Muscle of leg (tissue), 11 donors: ENCODE results near the gene CAPN13. TPM values are rescaled to one million over a fixed set of nuclear protein-coding genes. Genes with fewer than 3 reads are reported as not detected.

ENCODE experiments used
- DNase-seq: peaks from one replicate; pipeline ENCODE4 v3.0.0; 2013
- H3K27ac ChIP-seq: one replicate; pipeline ENCODE4 v1.5.1; 2013; ENCODE audit warnings: mild to moderate bottlenecking, low read length, control low read depth
- H3K27me3 ChIP-seq: one replicate; pipeline ENCODE4 v1.6.1; 2013; ENCODE audit warnings: low read length; ENCODE audit not compliant: control insufficient read depth, insufficient read depth
- H3K36me3 ChIP-seq: one replicate; pipeline ENCODE4 v1.6.1; 2013; ENCODE audit warnings: low read length; ENCODE audit not compliant: control insufficient read depth, insufficient read depth
- H3K4me1 ChIP-seq: one replicate; pipeline ENCODE4 v1.6.1; 2013; ENCODE audit warnings: low read length; ENCODE audit not compliant: control insufficient read depth, insufficient read depth
- H3K4me3 ChIP-seq: one replicate; pipeline ENCODE4 v1.5.1; 2013; ENCODE audit warnings: low read length, control low read depth
- H3K9me3 ChIP-seq: replicated peaks from 2 replicates; pipeline ENCODE4 v1.6.1; 2013; ENCODE audit warnings: low read depth, low read length; ENCODE audit not compliant: control insufficient read depth
- WGBS: methylation state at CpG from one replicate; pipeline ENCODE4 v1.1.5; 2013; ENCODE audit warnings: missing lambda C conversion rate; ENCODE audit not compliant: insufficient coverage; 5-methylcytosine and 5-hydroxymethylcytosine counted together
- polyA plus RNA-seq, 8 donors: library from polyadenylated mRNA; unstranded; fragments of 120-200 nt; gene quantifications; one replicate each; pipeline versions ENCODE4 v1.2.1 to v1.2.3, GENCODE V29; 2013; ENCODE audit warnings: inconsistent platforms in 1 of 8, low replicate concordance in 1 of 8; ENCODE audit not compliant: insufficient read length in 8 of 8, insufficient read depth in 1 of 8
- total RNA-seq: library from RNA; stranded (reverse); fragments of 120-200 nt; gene quantifications from one replicate; pipeline ENCODE4 v1.2.4, GENCODE V29; 2013

The CAPN13 gene
- total and polyA plus RNA-seq, 9 donors: 0.05 to 1.7 (median 0.61) TPM; not detected in 6

- no peak overlapping the region for H3K27ac ChIP-seq
- no peaks in the 10 kb centered on the region for H3K9me3 ChIP-seq
- H3K36me3 ChIP-seq: no peaks in the 10 kb centered on the region
- no peak overlapping the region for H3K4me3 ChIP-seq
- no peaks in the 10 kb centered on the region for H3K4me1 ChIP-seq
- DNase-seq: no peak
- H3K27me3 ChIP-seq: peaks cover 8% of the 10 kb centered on the region
- 93% methylated on average over 6 of the region's 10 CpGs for WGBS
Measured at GRCh38 chr2:30732376-30732775, 74.9 kb downstream of the CAPN13 start.

DNA sequence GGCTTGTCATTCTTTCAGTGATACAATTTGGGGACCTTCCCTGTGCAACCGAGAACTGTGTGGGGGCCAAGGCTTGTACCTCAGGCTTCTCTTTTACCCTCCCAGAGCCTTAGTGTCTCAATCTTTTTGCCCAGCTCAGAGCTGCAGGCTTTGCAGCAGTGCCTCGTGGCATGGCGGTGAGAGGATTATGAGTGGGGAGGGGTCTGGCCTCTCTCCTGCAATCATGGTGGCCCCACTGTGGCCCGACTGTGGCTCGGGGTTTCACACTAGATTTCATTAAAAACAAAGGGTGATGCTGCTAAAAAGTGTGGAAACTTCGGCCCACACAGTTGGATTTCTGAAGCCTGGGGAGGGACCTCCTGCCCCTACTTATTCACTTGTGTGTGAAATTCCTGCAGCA is 75.5 kb downstream of the CAPN13 start:
- Histone ChIP-seq H3K4me1 (no peaks in the 10 kb centered on the region), H3K9me3 (no peaks in the 10 kb centered on the region), H3K27me3 (peaks cover 8% of the 10 kb centered on the region), H3K27ac (no peak overlapping the region), H3K4me3 (no peak overlapping the region), H3K36me3 (no peaks in the 10 kb centered on the region)
- DNase-seq: no peak
- WGBS: no CpG with 5 or more reads among the region's 6 CpGs

DNA sequence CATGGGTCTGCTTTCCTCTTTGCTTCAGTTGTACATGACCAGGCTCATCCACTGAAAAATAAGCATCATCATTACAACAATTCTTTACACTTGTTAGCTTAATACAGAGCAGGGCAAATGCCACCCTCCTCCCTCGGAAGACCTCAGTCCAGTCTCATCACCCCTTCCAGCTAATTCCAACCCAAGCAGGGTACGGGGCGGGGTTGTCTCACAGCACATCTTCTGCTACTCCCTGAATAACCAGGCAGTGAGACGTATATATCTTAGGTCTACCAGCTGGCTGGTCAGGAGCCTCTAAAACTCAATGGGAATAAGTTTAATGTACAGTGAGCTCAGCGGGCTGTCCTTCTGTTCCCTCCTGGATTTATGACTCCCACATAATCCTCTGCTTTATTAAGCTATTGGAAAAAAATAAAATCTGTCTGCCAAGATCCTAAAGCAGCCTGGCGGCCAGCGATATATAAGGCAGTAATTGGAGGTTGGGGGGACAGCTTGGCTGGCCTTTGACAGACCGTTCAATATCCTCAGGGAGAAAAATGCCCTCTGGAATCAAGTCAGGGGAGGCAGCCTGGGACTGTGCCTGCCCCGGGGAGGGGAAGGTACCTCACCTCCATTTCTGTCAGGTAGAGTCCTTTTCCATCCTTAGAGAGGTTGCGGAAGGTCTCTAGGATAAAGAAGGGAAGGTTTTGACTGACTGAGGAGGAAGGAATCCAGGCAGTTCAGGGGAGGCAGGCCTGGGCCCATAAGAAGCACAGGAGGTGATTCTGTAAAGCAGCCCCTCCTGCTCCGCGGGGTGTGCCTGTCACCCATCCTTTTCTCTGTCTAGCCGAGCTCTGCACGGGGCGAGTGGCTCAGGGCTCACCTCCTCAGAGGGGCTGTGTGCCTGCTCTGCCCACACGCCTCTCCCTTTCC is 76.3 kb downstream of the CAPN13 start:
- DNase-seq: no peak
- Histone ChIP-seq H3K27me3 (peaks cover 8% of the 10 kb centered on the region), H3K27ac (no peak overlapping the region), H3K4me3 (no peak overlapping the region), H3K36me3 (no peaks in the 10 kb centered on the region), H3K4me1 (no peaks in the 10 kb centered on the region), H3K9me3 (no peaks in the 10 kb centered on the region)
- whole genome bisulfite sequencing: 69% methylated on average over 5 of the region's 16 CpGs

DNA sequence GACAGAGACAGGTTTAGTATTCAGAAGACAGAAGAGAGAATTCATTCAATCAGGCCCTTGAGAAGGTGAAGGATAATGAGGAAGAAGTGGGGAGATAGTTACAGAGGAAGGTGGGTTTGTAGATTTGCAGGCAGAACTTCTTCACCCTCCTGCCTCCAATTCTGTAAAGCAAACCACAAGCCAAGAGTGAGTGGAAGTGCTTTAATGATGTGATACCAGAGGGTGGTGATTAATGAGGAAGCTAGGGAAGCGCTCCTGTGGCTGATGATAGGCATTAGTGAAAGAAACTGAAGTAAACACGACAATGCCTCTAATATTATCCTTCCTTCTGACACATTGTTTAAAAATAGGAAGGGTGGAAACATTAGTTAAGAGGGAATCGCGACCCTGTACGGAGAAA is 78.2 kb downstream of the CAPN13 start:
- H3K9me3 ChIP-seq: no peaks in the 10 kb centered on the region
- H3K27me3 ChIP-seq: peaks cover 8% of the 10 kb centered on the region
- H3K4me3 ChIP-seq: no peak overlapping the region
- H3K4me1 ChIP-seq: no peaks in the 10 kb centered on the region
- H3K36me3 ChIP-seq: no peaks in the 10 kb centered on the region
- no peak for DNase-seq
- no CpG with 5 or more reads among the region's 5 CpGs for WGBS
- no peak overlapping the region for H3K27ac ChIP-seq

- H3K27me3 ChIP-seq: peaks cover 8% of the 10 kb centered on the region
- 81% methylated on average over 2 of the region's 4 CpGs for WGBS
- no peaks in the 10 kb centered on the region for H3K4me1 ChIP-seq
- no peak for DNase-seq
- H3K9me3 ChIP-seq: no peaks in the 10 kb centered on the region
- H3K27ac ChIP-seq: no peak overlapping the region
- no peak overlapping the region for H3K4me3 ChIP-seq
- no peaks in the 10 kb centered on the region for H3K36me3 ChIP-seq
Measured at GRCh38 chr2:30722936-30723725, 84.1 kb downstream of the CAPN13 start.

GRCh38 chr2:30721668-30722647 is 85.3 kb downstream of the CAPN13 start:
- H3K27ac ChIP-seq: no peak overlapping the region
- no peak overlapping the region for H3K4me3 ChIP-seq
- no peaks in the 10 kb centered on the region for H3K4me1 ChIP-seq
- peaks cover 8% of the 10 kb centered on the region for H3K27me3 ChIP-seq
- no peaks in the 10 kb centered on the region for H3K36me3 ChIP-seq
- DNase-seq: no peak
- H3K9me3 ChIP-seq: no peaks in the 10 kb centered on the region
- 64% methylated on average over 2 of the region's 6 CpGs for WGBS

DNA sequence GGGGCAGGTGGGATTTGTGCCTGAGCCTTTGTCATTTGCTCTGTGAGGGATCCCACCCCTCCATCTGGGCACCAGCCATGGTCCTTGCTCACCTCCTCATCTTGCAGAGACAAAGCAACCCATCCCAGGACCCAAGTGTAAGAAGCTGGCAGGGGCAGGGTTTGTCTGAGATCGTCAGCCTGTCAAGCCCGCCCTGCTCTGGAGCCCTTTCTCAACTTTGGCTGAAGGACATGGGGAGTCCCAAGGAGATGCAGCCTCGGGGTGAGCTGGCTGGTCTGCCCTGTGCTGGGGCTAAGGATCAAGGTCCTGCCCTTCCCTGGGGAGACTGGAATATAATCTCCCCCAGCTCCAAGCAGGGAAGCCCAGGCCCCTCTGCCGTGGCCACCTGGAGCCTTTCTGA is 86.0 kb downstream of the CAPN13 start:
- no peak for DNase-seq
- H3K4me3 ChIP-seq: no peak overlapping the region
- H3K9me3 ChIP-seq: no peaks in the 10 kb centered on the region
- no peaks in the 10 kb centered on the region for H3K36me3 ChIP-seq
- H3K27ac ChIP-seq: no peak overlapping the region
- peaks cover 8% of the 10 kb centered on the region for H3K27me3 ChIP-seq
- WGBS: 40% methylated on average over 3 of the region's 4 CpGs
- H3K4me1 ChIP-seq: no peaks in the 10 kb centered on the region

DNA sequence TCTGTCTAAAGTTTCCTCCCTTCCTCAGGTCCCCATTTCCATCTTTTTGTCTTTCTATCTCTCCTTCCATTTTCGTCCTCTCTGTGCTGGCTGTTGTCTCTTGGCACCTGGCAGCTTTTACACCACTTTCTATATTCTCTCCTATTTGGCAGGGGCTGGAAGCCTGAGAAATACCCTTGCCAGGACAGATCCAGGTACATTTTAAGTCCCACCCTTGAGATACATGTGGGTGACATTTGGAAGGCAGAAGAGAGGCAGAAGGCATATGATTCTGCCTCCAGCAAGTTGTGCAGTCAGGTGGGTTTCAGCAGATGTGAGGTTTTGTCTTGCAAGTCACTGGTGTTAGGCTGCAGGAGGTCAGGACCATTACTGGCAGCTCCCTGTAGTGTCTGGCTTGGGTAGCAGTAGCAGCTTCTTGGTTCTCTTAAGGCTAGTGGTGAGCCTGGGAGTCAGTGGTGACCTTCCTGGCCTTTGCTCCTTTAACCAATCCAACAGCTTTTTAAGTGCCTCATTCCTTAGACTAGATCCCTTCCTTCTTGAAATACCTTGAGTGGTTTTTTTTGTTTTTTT is 90.1 kb downstream of the CAPN13 start:
- Histone ChIP-seq H3K27ac (no peak overlapping the region), H3K4me3 (no peak overlapping the region), H3K4me1 (no peaks in the 10 kb centered on the region), H3K27me3 (peaks cover 5% of the 10 kb centered on the region), H3K9me3 (no peaks in the 10 kb centered on the region), H3K36me3 (no peaks in the 10 kb centered on the region)
- no peak for DNase-seq
- 75% methylated on average over 1 of the region's 1 CpG for WGBS

DNA sequence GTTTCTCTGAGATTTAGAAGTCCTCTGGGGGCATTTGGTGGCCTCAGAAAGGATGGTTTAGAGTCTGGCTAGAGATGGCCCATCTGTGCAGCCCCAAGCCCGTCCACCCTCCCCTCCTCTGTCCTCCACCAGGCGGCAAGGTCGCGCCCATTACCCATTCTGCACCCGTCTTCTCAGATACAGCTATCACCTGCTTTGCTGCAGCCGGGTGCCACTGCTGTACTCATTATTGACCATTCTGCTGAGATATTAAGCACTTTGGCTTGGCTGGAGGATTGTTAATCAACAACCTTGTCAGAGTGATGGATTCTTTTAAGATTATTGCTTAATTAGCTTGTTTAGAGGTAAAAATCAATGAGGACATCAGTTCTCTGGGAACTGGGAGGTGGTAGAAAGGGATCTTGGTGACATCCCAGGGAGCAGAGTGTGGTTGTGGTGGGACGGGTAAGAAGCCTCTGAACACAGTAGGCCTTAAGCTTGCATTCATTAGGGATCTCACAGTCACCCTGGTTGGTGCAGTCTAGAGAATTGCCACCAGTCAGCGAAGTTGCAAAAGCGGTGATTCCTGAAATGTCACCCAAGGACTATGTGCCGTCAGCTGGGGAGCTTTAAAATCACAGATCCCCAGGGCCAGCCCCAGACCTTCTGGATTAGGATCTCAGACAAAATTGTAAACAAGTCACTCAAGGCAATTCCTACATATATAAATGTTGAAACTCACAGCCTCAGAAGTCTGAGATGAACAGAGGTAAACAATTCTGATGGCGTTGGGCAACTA is 90.9 kb downstream of the CAPN13 start:
- peaks cover 4% of the 10 kb centered on the region for H3K27me3 ChIP-seq
- H3K27ac ChIP-seq: no peak overlapping the region
- no peaks in the 10 kb centered on the region for H3K4me1 ChIP-seq
- 69% methylated on average over 3 of the region's 11 CpGs for WGBS
- H3K9me3 ChIP-seq: peaks cover 2% of the 10 kb centered on the region
- no peak for DNase-seq
- no peak overlapping the region for H3K4me3 ChIP-seq
- H3K36me3 ChIP-seq: no peaks in the 10 kb centered on the region
